HepG2 (cell line): ENCODE measurements around the gene PPIL3. TPM values are rescaled to one million over a fixed set of nuclear protein-coding genes. Genes with fewer than 3 reads are reported as not detected.

Source experiments
- BHLHE40 ChIP-seq: IDR thresholded peaks from 2 replicates; pipeline ENCODE4 v1.6.1; 2011; ENCODE audit warnings: low read length, improper control_type of control experiment
- FOXA3 ChIP-seq: IDR thresholded peaks from 2 replicates; pipeline ENCODE4 v1.6.1; 2016; ENCODE audit warnings: missing genetic modification reagents, missing compliant biosample characterization
- FOXC1 ChIP-seq: sonication (generic); formaldehyde crosslinking; IDR thresholded peaks from 2 replicates; pipeline ENCODE4 v1.8.0; 2022; ENCODE audit warnings: mild to moderate bottlenecking, missing genetic modification reagents, borderline replicate concordance
- JDP2 ChIP-seq: sonication (generic); formaldehyde crosslinking; IDR thresholded peaks from 2 replicates; pipeline ENCODE4 v1.8.1; 2022; ENCODE audit warnings: missing genetic modification reagents, borderline replicate concordance
- KDM3A ChIP-seq: IDR thresholded peaks from 2 replicates; pipeline ENCODE4 v1.6.1; 2018; ENCODE audit warnings: low read depth, missing compliant biosample characterization
- KDM5B ChIP-seq: sonication (generic); formaldehyde crosslinking; IDR thresholded peaks from 2 replicates; pipeline ENCODE4 v1.4.0; 2020; ENCODE audit warnings: missing genetic modification reagents, mild to moderate bottlenecking, borderline replicate concordance
- MAFF ChIP-seq: IDR thresholded peaks from 2 replicates; pipeline ENCODE4 v1.6.1; 2011; ENCODE audit warnings: low read depth, low read length, improper control_type of control experiment
- NFE2L1 ChIP-seq: sonication (generic); formaldehyde crosslinking; IDR thresholded peaks from 2 replicates; pipeline ENCODE4 v1.4.0; 2020; ENCODE audit warnings: missing genetic modification reagents, mild to moderate bottlenecking, borderline replicate concordance
- NFYC ChIP-seq: IDR thresholded peaks from 2 replicates; pipeline ENCODE4 v1.6.1; 2016; ENCODE audit warnings: missing genetic modification reagents, missing compliant biosample characterization
- PRPF4 ChIP-seq: fragments of 200-400 bp; formaldehyde crosslinking; IDR thresholded peaks from 2 replicates; pipeline ENCODE4 v1.6.1; 2016; ENCODE audit warnings: low read length, low read depth; ENCODE audit not compliant: poor library complexity, severe bottlenecking
- RBFOX2 ChIP-seq: fragments of 200-400 bp; formaldehyde crosslinking; IDR thresholded peaks from 2 replicates; pipeline ENCODE4 v1.6.1; 2017; ENCODE audit warnings: low read depth, mild to moderate bottlenecking, low read length
- REXO4 ChIP-seq: sonication (generic); formaldehyde crosslinking; IDR thresholded peaks from 2 replicates; pipeline ENCODE4 v1.8.0; 2022; ENCODE audit warnings: missing genetic modification reagents, mild to moderate bottlenecking, borderline replicate concordance
- TEAD3 ChIP-seq: optimal IDR thresholded peaks from 2 replicates; pipeline ENCODE3; 2016; ENCODE audit warnings: borderline replicate concordance
- ZBTB39 ChIP-seq: sonication (generic); formaldehyde crosslinking; IDR thresholded peaks from 2 replicates; pipeline ENCODE4 v1.5.0; 2020; ENCODE audit warnings: missing genetic modification reagents
- ZMYM2 ChIP-seq: sonication (generic); formaldehyde crosslinking; IDR thresholded peaks from 2 replicates; pipeline ENCODE4 v1.8.0; 2022; ENCODE audit warnings: mild to moderate bottlenecking, missing genetic modification reagents
- ZNF20 ChIP-seq: sonication (generic); formaldehyde crosslinking; IDR thresholded peaks from 2 replicates; pipeline ENCODE4 v1.4.0; 2020; ENCODE audit warnings: mild to moderate bottlenecking, moderate library complexity, missing genetic modification reagents
- ZNF24 ChIP-seq: fragments of 450-650 bp; IDR thresholded peaks from 2 replicates; pipeline ENCODE4 v1.6.1; 2017; ENCODE audit warnings: antibody characterized with exemption, mild to moderate bottlenecking
- ZNF280D ChIP-seq: sonication (generic); formaldehyde crosslinking; IDR thresholded peaks from 2 replicates; pipeline ENCODE4 v1.5.1; 2020; ENCODE audit warnings: mild to moderate bottlenecking, missing genetic modification reagents
- ZNF580 ChIP-seq: IDR thresholded peaks from 2 replicates; pipeline ENCODE4 v1.6.1; 2016; ENCODE audit warnings: low read depth, borderline replicate concordance
- ZSCAN21 ChIP-seq: sonication (generic); formaldehyde crosslinking; IDR thresholded peaks from 2 replicates; pipeline ENCODE4 v1.8.0; 2022; ENCODE audit warnings: mild to moderate bottlenecking, missing genetic modification reagents, moderate library complexity, borderline replicate concordance
- ZSCAN5A ChIP-seq: sonication (generic); formaldehyde crosslinking; IDR thresholded peaks from 2 replicates; pipeline ENCODE4 v1.8.0; 2022; ENCODE audit warnings: mild to moderate bottlenecking, missing genetic modification reagents, borderline replicate concordance
- polyA plus RNA-seq, 8 experiments: library from polyadenylated mRNA; depleted of rRNA in 3 of 8; stranded (reverse) in 7 of 8; unstranded in 1 of 8; fragments of >200 nt; fragmentation: Illumina TruSeq in 4 of 8; extraction: Trizol in 4 of 8; gene quantifications; 2 replicates each; pipeline versions ENCODE4 v1.2.1 to v1.2.3, GENCODE V29; 2011 to 2016; ENCODE audit warnings: low read depth in 4 of 8, missing spikeins in 1 of 8, mixed read lengths in 1 of 8; ENCODE audit not compliant: insufficient read depth in 1 of 8
- total RNA-seq, 5 experiments: library from RNA; depleted of rRNA; stranded (reverse); fragments of >200 nt; fragmentation: Illumina TruSeq; extraction: Trizol; gene quantifications; 2 replicates each; pipeline ENCODE4 v1.2.3, GENCODE V29; 2016; ENCODE audit warnings: low read depth in 1 of 5

Gene PPIL3
- total and polyA plus RNA-seq, 2 of the 13 experiments (the other 11 are each of a cell fraction or from before 2014, with no cell fraction given), result 98.7 to 107 TPM

GRCh38 chr2:200864176-200865034 is 24.5 kb downstream of the PPIL3 start, which contains the start of gene CLK1 (continued):
- TF ChIP-seq ZBTB39 (CRISPR knock-in tag) (no peak), BHLHE40 (peak; percentile 77), ZSCAN5A (CRISPR knock-in tag) (peak; percentile 60; the same call in 1 of the 2 replicates), MAFF (peak; percentile 23; the same call in 1 of the 2 replicates), NFE2L1 (CRISPR knock-in tag) (peak; percentile 61; the same call in 1 of the 2 replicates), FOXC1 (CRISPR knock-in tag) (peak; percentile 99), ZSCAN21 (CRISPR knock-in tag) (peak; percentile 87), RBFOX2 (peak; percentile 99), ZNF20 (CRISPR knock-in tag) (peak; percentile 89; the same call in 1 of the 2 replicates), TEAD3 (CRISPR knock-in tag) (peak; percentile 86), ZNF580 (peak; percentile 91; the same call in 1 of the 2 replicates), ZNF24 (0 out of 2 replicates have a peak, but pooled peaks have one; percentile 24), KDM5B (CRISPR knock-in tag) (peak; percentile 98), NFYC (CRISPR knock-in tag) (peak; percentile 58; the same call in 1 of the 2 replicates), PRPF4 (peak; percentile 64), ZMYM2 (CRISPR knock-in tag) (peak; percentile 94), FOXA3 (peak; percentile 85), REXO4 (CRISPR knock-in tag) (no peak), JDP2 (no peak; the same call in 1 of the 2 replicates), ZNF280D (CRISPR knock-in tag) (no peak; the same call in none of the 2 replicates), KDM3A (peak; percentile 92)
